ENCODE results near the gene RPL29. TPM values are rescaled to one million over a fixed set of nuclear protein-coding genes. Genes with fewer than 3 reads are reported as not detected.

The RPL29 gene
- total and polyA plus RNA-seq, 2 of the 8 experiments (the other 6 are each of a cell fraction or from before 2014, with no cell fraction given) = 1,467 to 2,660 TPM

DNA sequence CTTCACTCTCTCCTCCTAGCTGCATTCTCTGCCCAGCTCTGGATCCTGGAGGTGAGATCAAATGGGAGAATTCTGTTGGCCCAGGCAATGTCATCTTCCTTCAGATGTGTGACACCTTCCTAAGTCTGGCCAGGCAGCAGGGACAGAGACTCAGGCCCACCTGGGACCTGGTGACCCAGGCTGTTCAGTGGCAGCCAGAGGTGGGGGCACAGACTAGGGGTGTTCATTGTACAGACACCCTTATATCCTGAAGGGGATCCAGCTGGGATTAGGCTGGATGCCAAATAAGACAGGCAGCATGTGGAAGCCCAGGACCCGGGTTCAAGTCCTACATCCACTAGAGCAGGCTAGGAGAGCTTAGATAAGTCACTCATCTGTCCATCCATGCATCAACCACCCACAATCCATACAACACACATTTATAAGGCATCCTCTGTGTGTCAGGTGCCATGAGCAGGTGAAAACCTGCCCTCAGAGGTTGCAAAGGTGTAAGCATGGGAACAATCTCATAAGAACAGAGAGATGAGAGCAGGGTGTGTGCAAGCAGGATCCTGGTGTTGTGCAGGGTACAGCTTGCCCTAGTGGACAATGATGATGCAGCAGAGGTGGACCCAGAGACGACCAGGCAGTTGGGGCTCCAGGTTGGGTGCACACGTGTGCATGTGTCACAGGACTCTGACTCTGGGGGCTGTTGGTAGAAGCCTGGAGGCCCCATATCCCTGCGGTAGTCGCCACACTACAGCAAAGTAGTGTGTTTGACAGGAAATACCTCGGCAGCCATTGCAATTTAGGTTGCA, 18.3 kb upstream of the RPL29 start:
- no peak overlapping the region for H3K4me3 ChIP-seq (ENCODE audit: extremely low read depth in 1 of 4, insufficient read depth in 2 of 4, low read depth in 3 of 4, low read length in 4 of 4)
- no peak overlapping the region; the same call in 1 of the 2 replicates for H2BK15ac ChIP-seq (ENCODE audit: low read length)
- TF ChIP-seq SP4 (IDR thresholded peaks at IDR 0.05; ENCODE audit: low read length) = no peak
- TF ChIP-seq, protein P1, sequence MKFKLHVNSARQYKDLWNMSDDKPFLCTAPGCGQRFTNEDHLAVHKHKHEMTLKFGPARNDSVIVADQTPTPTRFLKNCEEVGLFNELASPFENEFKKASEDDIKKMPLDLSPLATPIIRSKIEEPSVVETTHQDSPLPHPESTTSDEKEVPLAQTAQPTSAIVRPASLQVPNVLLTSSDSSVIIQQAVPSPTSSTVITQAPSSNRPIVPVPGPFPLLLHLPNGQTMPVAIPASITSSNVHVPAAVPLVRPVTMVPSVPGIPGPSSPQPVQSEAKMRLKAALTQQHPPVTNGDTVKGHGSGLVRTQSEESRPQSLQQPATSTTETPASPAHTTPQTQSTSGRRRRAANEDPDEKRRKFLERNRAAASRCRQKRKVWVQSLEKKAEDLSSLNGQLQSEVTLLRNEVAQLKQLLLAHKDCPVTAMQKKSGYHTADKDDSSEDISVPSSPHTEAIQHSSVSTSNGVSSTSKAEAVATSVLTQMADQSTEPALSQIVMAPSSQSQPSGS (IDR thresholded peaks at IDR 0.05; ENCODE audit: low read length) = no peak
- TF ChIP-seq CTBP2 (IDR thresholded peaks at IDR 0.05; ENCODE audit: borderline replicate concordance, insufficient read depth, insufficient read length, low read length) = no peak
- no peak for TF ChIP-seq BCL11A (IDR thresholded peaks at IDR 0.05; ENCODE audit: low read depth in 2 of 2, low read length in 2 of 2)
- no peak for TF ChIP-seq SAP30 (IDR thresholded peaks at IDR 0.05; ENCODE audit: insufficient read depth, insufficient replicate concordance, low read length)
- no peak for TF ChIP-seq MAFK (IDR thresholded peaks at IDR 0.05; ENCODE audit: low read depth, low read length)
- no peak for TF ChIP-seq SUZ12 (IDR thresholded peaks at IDR 0.05; ENCODE audit: low read length)
- no peak for TF ChIP-seq SIN3A (conservative IDR thresholded peaks at IDR 0.05 in 1 of 2, IDR thresholded peaks at IDR 0.05 in 1 of 2; ENCODE audit: low read depth in 1 of 2, low read length in 2 of 2)
- no peak for TF ChIP-seq CBX5 (IDR thresholded peaks at IDR 0.05; ENCODE audit: low read depth, low read length)
- POLR2A ChIA-PET (ENCODE audit: partially characterized antibody) = interaction anchor here (1.0 to 6.3 kb wide), 7 partner anchors 8 to 42 kb away, joined by 3 to 59 read pairs (median 5); partner anchors contain the start of genes DUSP7 and RPL29
- no peak overlapping the region for H3K9ac ChIP-seq (replicated peaks in 1 of 4; ENCODE audit: extremely low read depth in 1 of 4, low read depth in 3 of 4, low read length in 3 of 4)
- DNase-seq (ENCODE audit: low read depth in 1 of 2, low spot score in 2 of 2) (no peak), FAIRE-seq (no peak)
- no peak overlapping the region for H2BK20ac ChIP-seq (ENCODE audit: low read length)
- no peak overlapping the region for H2AFZ ChIP-seq (ENCODE audit: low read length)
- no peak overlapping the region for H3K56ac ChIP-seq (replicated peaks; ENCODE audit: insufficient read length, low read depth, low read length)
- H3K27me3 ChIP-seq (replicated peaks in 1 of 4; ENCODE audit: control insufficient read depth in 3 of 4, extremely low read depth in 1 of 4, insufficient read depth in 3 of 4, low read length in 3 of 4) = no peaks in the 10 kb centered on the region; a peak in 1 of 7 replicates
- no peaks in the 10 kb centered on the region; a peak in 1 of 7 replicates for H3K4me1 ChIP-seq (replicated peaks in 1 of 4; ENCODE audit: control insufficient read depth in 3 of 4, insufficient read depth in 4 of 4, low read length in 3 of 4)
- no peak overlapping the region for H3K4me2 ChIP-seq (ENCODE audit: insufficient read depth in 1 of 2, low read depth in 2 of 2, low read length in 2 of 2)
- H2BK12ac ChIP-seq (ENCODE audit: low read depth, low read length) = no peak overlapping the region
- H3K9me3 ChIP-seq (ENCODE audit: insufficient read depth in 2 of 2, low read depth in 1 of 2, low read length in 1 of 2) = no peaks in the 10 kb centered on the region
- no peaks in the 10 kb centered on the region for H3K79me2 ChIP-seq (ENCODE audit: control insufficient read depth in 1 of 2, insufficient read depth in 2 of 2, low read length in 2 of 2)
- no peaks in the 10 kb centered on the region for H3K36me3 ChIP-seq (ENCODE audit: control insufficient read depth in 2 of 4, insufficient read depth in 4 of 4, low read length in 3 of 4)
- no peak overlapping the region for H3K27ac ChIP-seq (ENCODE audit: low read depth, low read length)
- no peak overlapping the region for H3K23ac ChIP-seq (ENCODE audit: insufficient read length)
- peaks cover 5% of the 10 kb centered on the region; the same call in 1 of the 2 replicates for H3K23me2 ChIP-seq (ENCODE audit: low read depth, low read length)
- no peaks in the 10 kb centered on the region for H3K79me1 ChIP-seq (ENCODE audit: low read depth, low read length)
- H4K5ac ChIP-seq (ENCODE audit: insufficient read length, low read depth, low read length) = no peak overlapping the region
- WGBS, 2 experiments (ENCODE audit: extremely low coverage in 1 of 2, insufficient coverage in 1 of 2, insufficient read length in 1 of 2, insufficient replicate concordance in 2 of 2, low coverage in 1 of 2, low lambda C conversion rate in 2 of 2, missing lambda C conversion rate in 1 of 2) = 88% methylated on average over 6 of the region's 6 CpGs; no CpG with 5 or more reads in 1 of the 2 experiments
- H2AK5ac ChIP-seq (ENCODE audit: low read depth, low read length) = no peak overlapping the region
- no peak overlapping the region for H2BK5ac ChIP-seq (ENCODE audit: low read depth, low read length)
- H4K8ac ChIP-seq (ENCODE audit: extremely low read depth, insufficient read depth, low read length) = no peak overlapping the region
- no peak overlapping the region for H3K4ac ChIP-seq (replicated peaks; ENCODE audit: insufficient read length, low read depth, low read length)
- peaks cover 0 to 1% of the 10 kb centered on the region in 2 experiments for H4K20me1 ChIP-seq (replicated peaks in 1 of 2; ENCODE audit: control insufficient read depth in 1 of 2, insufficient read depth in 2 of 2, low read length in 2 of 2)
- CTCF ChIA-PET (ENCODE audit: partially characterized antibody) = interaction anchor here (0.6 to 24.7 kb wide), 29 partner anchors 9 to 620 kb away, joined by 3 to 984 read pairs (median 4); partner anchors contain the start of gene DUSP7
- H3K18ac ChIP-seq (ENCODE audit: extremely low read depth, low read length) = no peak overlapping the region
- H4K91ac ChIP-seq (replicated peaks; ENCODE audit: insufficient read length, low read length) = no peak overlapping the region
- no peak overlapping the region for H2BK120ac ChIP-seq (replicated peaks; ENCODE audit: low read depth, low read length)
- no peak overlapping the region for H3K14ac ChIP-seq (ENCODE audit: insufficient read length)
